H1 (cell line): ENCODE results near the gene GGA2. TPM values are rescaled to one million over a fixed set of nuclear protein-coding genes. Genes with fewer than 3 reads are reported as not detected.

Source experiments
- CTCF ChIA-PET: fragments of 300-600 bp; sonication (Branson Sonifier 250); formaldehyde crosslinking; loops from one replicate; lab custom pipeline; 2021; ENCODE audit not compliant: partially characterized antibody; lab: Charles Lee
- POLR2A ChIA-PET: fragments of 300-600 bp; sonication (Branson Sonifier 250); formaldehyde crosslinking; loops from one replicate; lab custom pipeline; 2021; ENCODE audit warnings: inconsistent platforms; ENCODE audit not compliant: partially characterized antibody; lab: Charles Lee
- DNase-seq, 2 experiments: peaks; one replicate each; pipeline versions ENCODE4 v3.0.0 to v3.0.0-alpha.2; 2010 to 2022; ENCODE audit warnings: low spot score in 2 of 2, low read depth in 1 of 2, mixed read lengths in 1 of 2
- FAIRE-seq: peaks from 2 replicates; lab custom pipeline; 2011; peaks lifted over from hg19 to GRCh38; lab: Jason Lieb, UNC
- H2AFZ ChIP-seq: 2 replicates; pipeline ENCODE4 v1.8.1; 2012; ENCODE audit warnings: low read length, inconsistent platforms
- H2AK5ac ChIP-seq: 2 replicates; pipeline ENCODE4 v1.6.1; 2013; ENCODE audit warnings: low read depth, low read length
- H2BK120ac ChIP-seq: replicated peaks from 2 replicates; pipeline ENCODE3; 2013; ENCODE audit warnings: low read depth, low read length, inconsistent platforms
- H2BK12ac ChIP-seq: 2 replicates; pipeline ENCODE4 v1.6.1; 2013; ENCODE audit warnings: low read depth, low read length
- H2BK15ac ChIP-seq: 2 replicates; pipeline ENCODE4 v1.6.1; 2013; ENCODE audit warnings: low read length
- H2BK20ac ChIP-seq: 2 replicates; pipeline ENCODE4 v1.6.1; 2013; ENCODE audit warnings: low read length
- H2BK5ac ChIP-seq: 2 replicates; pipeline ENCODE4 v1.6.1; 2013; ENCODE audit warnings: low read depth, low read length
- H3K14ac ChIP-seq: 2 replicates; pipeline ENCODE4 v1.6.1; 2013; ENCODE audit warnings: inconsistent platforms; ENCODE audit not compliant: insufficient read length
- H3K18ac ChIP-seq: 2 replicates; pipeline ENCODE4 v1.6.1; 2013; ENCODE audit warnings: low read length; ENCODE audit errors: extremely low read depth
- H3K23ac ChIP-seq: 2 replicates; pipeline ENCODE4 v1.6.1; 2013; ENCODE audit warnings: inconsistent platforms; ENCODE audit not compliant: insufficient read length
- H3K23me2 ChIP-seq: 2 replicates; pipeline ENCODE4 v1.6.1; 2013; ENCODE audit warnings: low read depth, low read length
- H3K27ac ChIP-seq: 2 replicates; pipeline ENCODE4 v1.6.1; 2011; ENCODE audit warnings: low read depth, low read length, inconsistent platforms
- H3K27me3 ChIP-seq, 4 experiments: replicated peaks in 1 of 4; 1 replicate in 1 of 4; 2 replicates in 3 of 4; pipeline versions ENCODE4 v1.6.1 to v1.8.1; 2011 to 2013; ENCODE audit warnings: low read length in 3 of 4, mild to moderate bottlenecking in 3 of 4, inconsistent platforms in 2 of 4, mixed read lengths in 2 of 4, moderate library complexity in 1 of 4; ENCODE audit not compliant: control insufficient read depth in 3 of 4, insufficient read depth in 3 of 4; ENCODE audit errors: extremely low read depth in 1 of 4
- H3K36me3 ChIP-seq, 4 experiments: 2 replicates each; pipeline versions ENCODE4 v1.6.1 to v1.8.1; 2011 to 2013; ENCODE audit warnings: mild to moderate bottlenecking in 4 of 4, low read length in 3 of 4, moderate library complexity in 2 of 4, control low read depth in 1 of 4, inconsistent platforms in 1 of 4; ENCODE audit not compliant: insufficient read depth in 4 of 4, control insufficient read depth in 2 of 4
- H3K4ac ChIP-seq: replicated peaks from 2 replicates; pipeline ENCODE3; 2013; ENCODE audit warnings: low read length, low read depth, mixed read lengths, inconsistent platforms; ENCODE audit not compliant: insufficient read length
- H3K4me1 ChIP-seq, 4 experiments: replicated peaks in 1 of 4; 1 replicate in 1 of 4; 2 replicates in 3 of 4; pipeline versions ENCODE4 v1.6.1 to v1.8.1; 2011 to 2013; ENCODE audit warnings: low read length in 3 of 4, inconsistent platforms in 2 of 4, mixed read lengths in 1 of 4; ENCODE audit not compliant: insufficient read depth in 4 of 4, control insufficient read depth in 3 of 4
- H3K4me2 ChIP-seq, 2 experiments: 2 replicates each; pipeline versions ENCODE4 v1.6.1 to v1.8.1; 2011 to 2013; ENCODE audit warnings: low read depth in 2 of 2, low read length in 2 of 2, control low read depth in 1 of 2, inconsistent platforms in 1 of 2, mild to moderate bottlenecking in 1 of 2; ENCODE audit not compliant: insufficient read depth in 1 of 2
- H3K4me3 ChIP-seq, 4 experiments: fragments of 200-600, 300-600 bp in 1 of 4; sonication (generic), shearing (Covaris generic), sonication (Bioruptor Twin) in 1 of 4; 2 replicates each; pipeline versions ENCODE4 v1.5.1 to v1.8.1; 2011 to 2016; ENCODE audit warnings: low read length in 4 of 4, low read depth in 3 of 4, control low read depth in 2 of 4, inconsistent platforms in 2 of 4, mild to moderate bottlenecking in 2 of 4, mixed read lengths in 1 of 4, moderate library complexity in 1 of 4; ENCODE audit not compliant: insufficient read depth in 2 of 4; ENCODE audit errors: extremely low read depth in 1 of 4
- H3K56ac ChIP-seq: replicated peaks from 2 replicates; pipeline ENCODE3; 2013; ENCODE audit warnings: low read depth, mild to moderate bottlenecking, mixed read lengths, low read length, inconsistent platforms; ENCODE audit not compliant: insufficient read length
- H3K79me1 ChIP-seq: 2 replicates; pipeline ENCODE4 v1.6.1; 2013; ENCODE audit warnings: low read depth, low read length, control low read depth
- H3K79me2 ChIP-seq, 2 experiments: 2 replicates each; pipeline versions ENCODE4 v1.6.1 to v1.8.1; 2012 to 2013; ENCODE audit warnings: low read length in 2 of 2, mild to moderate bottlenecking in 2 of 2, inconsistent platforms in 1 of 2; ENCODE audit not compliant: insufficient read depth in 2 of 2, control insufficient read depth in 1 of 2
- H3K9ac ChIP-seq, 4 experiments: replicated peaks in 1 of 4; 1 replicate in 1 of 4; 2 replicates in 3 of 4; pipeline versions ENCODE4 v1.6.1 to v1.8.1; 2011 to 2013; ENCODE audit warnings: low read depth in 3 of 4, low read length in 3 of 4, control low read depth in 2 of 4, mild to moderate bottlenecking in 2 of 4, moderate library complexity in 2 of 4, inconsistent platforms in 1 of 4; ENCODE audit errors: extremely low read depth in 1 of 4
- H3K9me3 ChIP-seq, 2 experiments: 2 replicates each; pipeline versions ENCODE4 v1.6.1 to v1.8.1; 2012 to 2013; ENCODE audit warnings: mild to moderate bottlenecking in 2 of 2, moderate library complexity in 2 of 2, control low read depth in 1 of 2, inconsistent platforms in 1 of 2, low read depth in 1 of 2, low read length in 1 of 2, mixed read lengths in 1 of 2; ENCODE audit not compliant: insufficient read depth in 2 of 2
- H4K20me1 ChIP-seq, 2 experiments: replicated peaks in 1 of 2; 2 replicates each; pipeline versions ENCODE3 to v1.8.1; 2011 to 2013; ENCODE audit warnings: inconsistent platforms in 2 of 2, low read length in 2 of 2, mild to moderate bottlenecking in 1 of 2; ENCODE audit not compliant: insufficient read depth in 2 of 2, control insufficient read depth in 1 of 2
- H4K5ac ChIP-seq: 2 replicates; pipeline ENCODE4 v1.6.1; 2013; ENCODE audit warnings: low read length, low read depth, mixed read lengths, inconsistent platforms; ENCODE audit not compliant: insufficient read length
- H4K8ac ChIP-seq: 2 replicates; pipeline ENCODE4 v1.8.0; 2013; ENCODE audit warnings: mild to moderate bottlenecking, moderate library complexity, low read length, inconsistent platforms; ENCODE audit not compliant: insufficient read depth; ENCODE audit errors: extremely low read depth
- H4K91ac ChIP-seq: replicated peaks from 2 replicates; pipeline ENCODE3; 2013; ENCODE audit warnings: low read length, mixed read lengths, inconsistent platforms; ENCODE audit not compliant: insufficient read length
- BCL11A ChIP-seq, 2 experiments: IDR thresholded peaks; one replicate each; pipeline ENCODE4 v1.6.1; 2011; ENCODE audit warnings: low read depth in 2 of 2, low read length in 2 of 2, mild to moderate bottlenecking in 2 of 2
- CEBPB ChIP-seq: IDR thresholded peaks from 2 replicates; pipeline ENCODE4 v1.6.1; 2012; ENCODE audit warnings: low read depth, low read length
- CTBP2 ChIP-seq: IDR thresholded peaks from 2 replicates; pipeline ENCODE4 v1.7.0; 2011; ENCODE audit warnings: borderline replicate concordance, mild to moderate bottlenecking, moderate library complexity, mixed read lengths, low read length; ENCODE audit not compliant: insufficient read depth, insufficient read length
- GTF2F1 ChIP-seq: IDR thresholded peaks from 2 replicates; pipeline ENCODE4 v1.6.1; 2012; ENCODE audit warnings: low read depth, low read length, improper control_type of control experiment, borderline replicate concordance
- MAFK ChIP-seq: IDR thresholded peaks from 2 replicates; pipeline ENCODE4 v1.6.1; 2012; ENCODE audit warnings: low read depth, mild to moderate bottlenecking, improper control_type of control experiment, low read length
- MAX ChIP-seq: IDR thresholded peaks from 2 replicates; pipeline ENCODE4 v1.6.1; 2012; ENCODE audit warnings: inconsistent platforms
- NANOG ChIP-seq: IDR thresholded peaks from 2 replicates; pipeline ENCODE4 v1.6.1; 2011; ENCODE audit warnings: low read length, low read depth, mild to moderate bottlenecking, inconsistent platforms; ENCODE audit not compliant: insufficient read depth, poor library complexity, severe bottlenecking
- RAD21 ChIP-seq, 2 experiments: IDR thresholded peaks in 1 of 2; conservative IDR thresholded peaks in 1 of 2; 2 replicates each; pipeline ENCODE4 v1.6.1; 2011; ENCODE audit warnings: low read depth in 2 of 2, low read length in 2 of 2, improper control_type of control experiment in 1 of 2, inconsistent platforms in 1 of 2, mild to moderate bottlenecking in 1 of 2, moderate library complexity in 1 of 2
- RFX5 ChIP-seq: IDR thresholded peaks from 2 replicates; pipeline ENCODE4 v1.6.1; 2011; ENCODE audit warnings: low read depth, low read length, improper control_type of control experiment, borderline replicate concordance
- TAF7 ChIP-seq: optimal IDR thresholded peaks from 2 replicates; pipeline ENCODE3; 2011; ENCODE audit warnings: low read depth, mild to moderate bottlenecking, inconsistent platforms, low read length, moderate library complexity, borderline replicate concordance
- TCF12 ChIP-seq: IDR thresholded peaks from 2 replicates; pipeline ENCODE4 v1.6.1; 2011; ENCODE audit warnings: low read depth, mild to moderate bottlenecking, low read length
- USF2 ChIP-seq: IDR thresholded peaks from 2 replicates; pipeline ENCODE4 v1.6.1; 2011; ENCODE audit warnings: low read length, improper control_type of control experiment
- WGBS, 2 experiments: shearing (Covaris generic) in 1 of 2; methylation state at CpG; one replicate each; pipeline versions ENCODE4 v1.1.6 to v1.1.7; 2013 to 2015; ENCODE audit warnings: low lambda C conversion rate in 2 of 2, mixed read lengths in 2 of 2, inconsistent platforms in 1 of 2, low coverage in 1 of 2, missing lambda C conversion rate in 1 of 2; ENCODE audit not compliant: insufficient replicate concordance in 2 of 2, insufficient coverage in 1 of 2, insufficient read length in 1 of 2; ENCODE audit errors: extremely low coverage in 1 of 2, missing lambda C conversion rate in 1 of 2; 5-methylcytosine and 5-hydroxymethylcytosine counted together
- polyA plus RNA-seq, 7 experiments: library from polyadenylated mRNA; depleted of rRNA in 3 of 7; stranded (reverse) in 5 of 7; unstranded in 2 of 7; fragments of >200 nt in 5 of 7; fragments of 200-250 nt in 2 of 7; gene quantifications; 1 replicate in 5 of 7; 2 replicates in 1 of 7; 4 replicates in 1 of 7; pipeline versions ENCODE4 v1.2.1 to v1.2.3, GENCODE V29; 2011 to 2013; ENCODE audit warnings: missing spikeins in 2 of 7, mixed read lengths in 2 of 7
- total RNA-seq: library from RNA; stranded (reverse); fragmentation: NEBNext Ultra II Directional; extraction: Animal tissue kit (Norgen Biotek cat#: 25700); gene quantifications from 2 replicates; pipeline ENCODE4 v1.2.1, GENCODE V29; 2021

Gene GGA2
- total and polyA plus RNA-seq, 2 of the 8 experiments (the other 6 are each of a cell fraction or from before 2014, with no cell fraction given), result 65.8 to 114 TPM

GRCh38 chr16:23502466-23502865 is 7.8 kb downstream of the GGA2 start:
- Histone ChIP-seq H3K27ac (no peak overlapping the region), H3K79me1 (peaks cover 35% of the 10 kb centered on the region), H2BK20ac (no peak overlapping the region), H2BK12ac (no peak overlapping the region), H3K79me2 (peaks cover 33 to 100% of the 10 kb centered on the region in 2 experiments), H3K36me3 (peaks cover 0 to 5% (median 1%) of the 10 kb centered on the region in 4 experiments; a peak in 4 of 8 replicates), H3K4me2 (no peak overlapping the region; a peak in 1 of 4 replicates), H3K14ac (no peak overlapping the region), H4K8ac (no peak overlapping the region), H4K91ac (no peak overlapping the region), H2BK15ac (no peak overlapping the region), H2AFZ (no peak overlapping the region), H3K56ac (no peak overlapping the region), H3K4ac (no peak overlapping the region), H2BK5ac (0 out of 2 replicates have a peak overlapping the region, but pooled peaks have one; percentile 6), H2BK120ac (no peak overlapping the region), H2AK5ac (no peak overlapping the region), H3K27me3 (no peaks in the 10 kb centered on the region), H4K5ac (no peak overlapping the region), H4K20me1 (peaks cover 44 to 48% of the 10 kb centered on the region in 2 experiments), H3K9ac (no peak overlapping the region), H3K23ac (no peak overlapping the region), H3K4me1 (peaks cover 0 to 14% (median 4%) of the 10 kb centered on the region in 4 experiments; a peak in 4 of 7 replicates), H3K23me2 (no peaks in the 10 kb centered on the region), H3K9me3 (no peaks in the 10 kb centered on the region), H3K18ac (no peak overlapping the region), H3K4me3 (no peak overlapping the region)
- ChIA-PET CTCF (interaction anchor here (0.7 to 1.3 kb wide), 2 partner anchors 67 to 112 kb away, joined by 3 read pairs; no protein-coding TSS in a partner anchor), POLR2A (no interaction called here)
- 80% methylated on average over 2 of the region's 2 CpGs; no CpG with 5 or more reads in 1 of the 2 experiments for WGBS, 2 experiments
- FAIRE-seq (no peak), DNase-seq (no peak)
- TF ChIP-seq NANOG (no peak), TCF12 (no peak), MAFK (no peak), TAF7 (no peak), GTF2F1 (no peak), MAX (no peak), BCL11A (IDR thresholded peaks at IDR 0.05; ENCODE audit: low read depth in 2 of 2, low read length in 2 of 2) (no peak), RAD21 (IDR thresholded peaks at IDR 0.05 in 1 of 2, conservative IDR thresholded peaks at IDR 0.05 in 1 of 2; ENCODE audit: low read depth in 2 of 2, low read length in 2 of 2) (no peak), USF2 (no peak), CEBPB (no peak), RFX5 (no peak), CTBP2 (no peak)
